H9 (cell line): ENCODE measurements around the gene STK10. TPM values are rescaled to one million over a fixed set of nuclear protein-coding genes. Genes with fewer than 3 reads are reported as not detected.

Experiments
- DNase-seq: peaks from one replicate; pipeline ENCODE4 v3.0.0-alpha.2; 2017
- H2AFZ ChIP-seq: one replicate; pipeline ENCODE4 v1.6.1; 2013; ENCODE audit warnings: mild to moderate bottlenecking, low read length, control low read depth, moderate library complexity
- H2AK5ac ChIP-seq: 2 replicates; pipeline ENCODE4 v1.6.1; 2013; ENCODE audit warnings: low read length, control low read depth, mixed read lengths; ENCODE audit not compliant: insufficient read length
- H2BK120ac ChIP-seq: one replicate; pipeline ENCODE4 v1.6.1; 2013; ENCODE audit warnings: low read depth, mild to moderate bottlenecking, low read length, control low read depth, inconsistent platforms; ENCODE audit not compliant: poor library complexity, severe bottlenecking
- H2BK12ac ChIP-seq: 2 replicates; pipeline ENCODE4 v1.6.1; 2013; ENCODE audit warnings: low read length, control low read depth, mixed read lengths, low read depth; ENCODE audit not compliant: insufficient read length
- H2BK15ac ChIP-seq: 2 replicates; pipeline ENCODE4 v1.6.1; 2013; ENCODE audit warnings: low read depth, low read length, control low read depth
- H2BK20ac ChIP-seq: one replicate; pipeline ENCODE4 v1.6.1; 2013; ENCODE audit warnings: low read depth, mild to moderate bottlenecking, low read length, control low read depth, inconsistent platforms; ENCODE audit not compliant: poor library complexity, severe bottlenecking
- H2BK5ac ChIP-seq: 2 replicates; pipeline ENCODE4 v1.6.1; 2013; ENCODE audit warnings: low read length, control low read depth, mixed read lengths; ENCODE audit not compliant: insufficient read length
- H3K14ac ChIP-seq: 2 replicates; pipeline ENCODE4 v1.6.1; 2013; ENCODE audit warnings: low read length, control low read depth; ENCODE audit not compliant: insufficient read depth
- H3K18ac ChIP-seq: 2 replicates; pipeline ENCODE4 v1.6.1; 2013; ENCODE audit warnings: low read depth, mild to moderate bottlenecking, mixed read lengths, low read length, control low read depth; ENCODE audit not compliant: insufficient read length
- H3K23ac ChIP-seq: 2 replicates; pipeline ENCODE4 v1.6.1; 2013; ENCODE audit warnings: low read length, control low read depth, mixed read lengths, low read depth; ENCODE audit not compliant: insufficient read length
- H3K23me2 ChIP-seq: 2 replicates; pipeline ENCODE4 v1.6.1; 2013; ENCODE audit warnings: low read depth, mild to moderate bottlenecking, mixed read lengths, low read length, control low read depth; ENCODE audit not compliant: insufficient read length, poor library complexity, severe bottlenecking
- H3K27ac ChIP-seq: 2 replicates; pipeline ENCODE4 v1.5.1; 2013; ENCODE audit warnings: low read length, control low read depth, mixed read lengths, low read depth; ENCODE audit not compliant: insufficient read length
- H3K27me3 ChIP-seq: 2 replicates; pipeline ENCODE4 v1.6.1; 2013; ENCODE audit warnings: low read length, control low read depth, inconsistent platforms; ENCODE audit not compliant: insufficient read depth
- H3K4ac ChIP-seq: 2 replicates; pipeline ENCODE4 v1.6.1; 2013; ENCODE audit warnings: low read depth, mild to moderate bottlenecking, control low read depth, inconsistent platforms, low read length, moderate library complexity
- H3K4me1 ChIP-seq: 2 replicates; pipeline ENCODE4 v1.6.1; 2013; ENCODE audit warnings: low read length, control low read depth, inconsistent platforms; ENCODE audit not compliant: insufficient read depth
- H3K4me2 ChIP-seq: 2 replicates; pipeline ENCODE4 v1.6.1; 2013; ENCODE audit warnings: low read length, control low read depth, mixed read lengths; ENCODE audit not compliant: insufficient read length, insufficient read depth
- H3K56ac ChIP-seq: 2 replicates; pipeline ENCODE4 v1.6.1; 2013; ENCODE audit warnings: low read depth, mild to moderate bottlenecking, mixed read lengths, low read length, control low read depth; ENCODE audit not compliant: insufficient read length
- H3K79me1 ChIP-seq: 2 replicates; pipeline ENCODE4 v1.6.1; 2013; ENCODE audit warnings: low read depth, mild to moderate bottlenecking, moderate library complexity, low read length, control low read depth, inconsistent platforms; ENCODE audit not compliant: insufficient read depth, poor library complexity, severe bottlenecking
- H3K79me2 ChIP-seq: 2 replicates; pipeline ENCODE4 v1.6.1; 2013; ENCODE audit warnings: low read length, control low read depth, inconsistent platforms; ENCODE audit not compliant: insufficient read depth
- H3K9ac ChIP-seq: 2 replicates; pipeline ENCODE4 v1.6.1; 2013; ENCODE audit warnings: low read length, control low read depth, mixed read lengths; ENCODE audit not compliant: insufficient read length; ENCODE audit errors: extremely low read depth
- H3K9me3 ChIP-seq: one replicate; pipeline ENCODE4 v1.6.1; 2013; ENCODE audit warnings: low read depth, low read length, inconsistent platforms; ENCODE audit not compliant: control insufficient read depth
- H3T11ph ChIP-seq: one replicate; pipeline ENCODE4 v1.6.1; 2013; ENCODE audit warnings: mild to moderate bottlenecking, low read length, control low read depth, inconsistent platforms
- H4K20me1 ChIP-seq: one replicate; pipeline ENCODE4 v1.6.1; 2013; ENCODE audit not compliant: control insufficient read depth, insufficient read length, insufficient read depth
- H4K5ac ChIP-seq: 2 replicates; pipeline ENCODE4 v1.6.1; 2013; ENCODE audit warnings: low read depth, mild to moderate bottlenecking, mixed read lengths, low read length, control low read depth; ENCODE audit not compliant: insufficient read length
- H4K8ac ChIP-seq: replicated peaks from 2 replicates; pipeline ENCODE4 v1.6.1; 2013; ENCODE audit warnings: low read length, control low read depth, mixed read lengths, low read depth; ENCODE audit not compliant: insufficient read length
- H4K91ac ChIP-seq: 2 replicates; pipeline ENCODE4 v1.6.1; 2013; ENCODE audit warnings: low read depth, mild to moderate bottlenecking, moderate library complexity, mixed read lengths, low read length, control low read depth; ENCODE audit not compliant: insufficient read length
- H3K27ac Mint-ChIP-seq, 3 experiments: 2 replicates in 2 of 3; 3 replicates in 1 of 3; pipeline ENCODE4 v1.8.0; 2020 to 2021; ENCODE audit warnings: mixed read lengths in 3 of 3, mild to moderate bottlenecking in 1 of 3, moderate library complexity in 1 of 3
- H3K27me3 Mint-ChIP-seq: 2 replicates; pipeline ENCODE4 v1.8.0; 2021; ENCODE audit warnings: low read depth, mild to moderate bottlenecking, moderate library complexity, mixed read lengths
- H3K36me3 Mint-ChIP-seq, 3 experiments: 2 replicates in 2 of 3; 3 replicates in 1 of 3; pipeline ENCODE4 v1.8.0; 2020 to 2021; ENCODE audit warnings: low read depth in 3 of 3, mixed read lengths in 3 of 3; ENCODE audit not compliant: insufficient read depth in 1 of 3
- H3K4me1 Mint-ChIP-seq, 2 experiments: 2 replicates each; pipeline ENCODE4 v1.8.0; 2020; ENCODE audit warnings: mixed read lengths in 2 of 2
- H3K4me3 Mint-ChIP-seq, 2 experiments: 2 replicates in 1 of 2; 3 replicates in 1 of 2; pipeline ENCODE4 v1.8.0; 2020 to 2021; ENCODE audit warnings: mild to moderate bottlenecking in 2 of 2, mixed read lengths in 2 of 2, moderate library complexity in 1 of 2
- H3K9me3 Mint-ChIP-seq, 2 experiments: 2 replicates in 1 of 2; 3 replicates in 1 of 2; pipeline ENCODE4 v1.8.0; 2020; ENCODE audit warnings: mild to moderate bottlenecking in 2 of 2, mixed read lengths in 2 of 2, moderate library complexity in 1 of 2
- CTCF ChIP-seq: fragments of 200-600 bp; sonication (generic); conservative IDR thresholded peaks from 3 replicates; pipeline ENCODE4 v1.8.0; 2021; ENCODE audit warnings: antibody characterized with exemption, mild to moderate bottlenecking
- WGBS: extraction: QIAGEN DNeasy Blood & Tissue Kit; methylation state at CpG from one replicate; pipeline ENCODE4 v1.1.7; 2013; ENCODE audit warnings: missing lambda C conversion rate, low lambda C conversion rate, mixed read lengths; ENCODE audit not compliant: insufficient read length; ENCODE audit errors: extremely low coverage; 5-methylcytosine and 5-hydroxymethylcytosine counted together
- total RNA-seq: library from RNA; stranded (reverse); gene quantifications from 2 replicates; pipeline ENCODE4 v1.2.1, GENCODE V29; 2021

The STK10 gene
- total RNA-seq, 1 experiment from 2014 or later: 14.6 TPM

- H3K23ac ChIP-seq: no peak overlapping the region
- no peaks in the 10 kb centered on the region for H3K27me3 ChIP-seq
- H3K4me2 ChIP-seq: no peak overlapping the region
- peaks cover 22 to 24% of the 10 kb centered on the region in 2 experiments for H3K4me1 Mint-ChIP-seq
- no peaks in the 10 kb centered on the region for H4K20me1 ChIP-seq
- no peak overlapping the region for H4K91ac ChIP-seq
- H3K9me3 ChIP-seq: no peaks in the 10 kb centered on the region
- no peaks in the 10 kb centered on the region for H3K79me2 ChIP-seq
- no peak overlapping the region for H4K8ac ChIP-seq
- no CpG with 5 or more reads among the region's 13 CpGs for WGBS
- no peak overlapping the region for H3K14ac ChIP-seq
- no peak overlapping the region for H2BK5ac ChIP-seq
- no peak overlapping the region for H2BK15ac ChIP-seq
- H3K9me3 Mint-ChIP-seq: peaks cover 0 to 7% of the 10 kb centered on the region in 2 experiments; a peak in 4 of 5 replicates
- H3K79me1 ChIP-seq: no peaks in the 10 kb centered on the region
- no peak overlapping the region for H3T11ph ChIP-seq
- H2BK12ac ChIP-seq: no peak overlapping the region
- DNase-seq: no peak
- H3K9ac ChIP-seq: no peak overlapping the region
- no peak overlapping the region for H4K5ac ChIP-seq
- no peaks in the 10 kb centered on the region; the same call in 1 of the 2 replicates for H3K27me3 Mint-ChIP-seq
- H2BK120ac ChIP-seq: no peak overlapping the region
- no peak for TF ChIP-seq CTCF
- H2AFZ ChIP-seq: no peak overlapping the region
- H2AK5ac ChIP-seq: no peak overlapping the region
- no peaks in the 10 kb centered on the region for H3K23me2 ChIP-seq
- no peak overlapping the region for H3K56ac ChIP-seq
- H3K4me3 Mint-ChIP-seq: no peak overlapping the region
- H3K4ac ChIP-seq: no peak overlapping the region
- peaks cover 0 to 6% (median 0%) of the 10 kb centered on the region in 3 experiments; a peak in 2 of 7 replicates for H3K36me3 Mint-ChIP-seq
- no peak overlapping the region for H3K18ac ChIP-seq
- H3K27ac Mint-ChIP-seq: no peak overlapping the region; a peak in 1 of 7 replicates
- H2BK20ac ChIP-seq: no peak overlapping the region
- no peak overlapping the region for H3K27ac ChIP-seq
- H3K4me1 ChIP-seq: no peaks in the 10 kb centered on the region; the same call in 1 of the 2 replicates
These were observed 145.8 kb downstream of the STK10 start for GRCh38 chr5:172042183-172042582.
